Fibroblast of mammary gland (primary cell): ENCODE measurements around the gene SP3.

Source experiments
- DNase-seq: peaks from one replicate; pipeline ENCODE4 v3.0.0-alpha.2; 2010; ENCODE audit warnings: low read depth
- H3K4me3 ChIP-seq: 2 replicates; pipeline ENCODE4 v1.5.1; 2011; ENCODE audit warnings: low read depth, mild to moderate bottlenecking, low read length, moderate library complexity; ENCODE audit not compliant: control insufficient read depth
- TF ChIP-seq, protein P1 (sequence below): conservative IDR thresholded peaks from 2 replicates; pipeline ENCODE4 v1.5.1; 2011; ENCODE audit warnings: low read depth, low read length, inconsistent platforms; ENCODE audit not compliant: control insufficient read depth, insufficient read depth

Gene SP3

DNA sequence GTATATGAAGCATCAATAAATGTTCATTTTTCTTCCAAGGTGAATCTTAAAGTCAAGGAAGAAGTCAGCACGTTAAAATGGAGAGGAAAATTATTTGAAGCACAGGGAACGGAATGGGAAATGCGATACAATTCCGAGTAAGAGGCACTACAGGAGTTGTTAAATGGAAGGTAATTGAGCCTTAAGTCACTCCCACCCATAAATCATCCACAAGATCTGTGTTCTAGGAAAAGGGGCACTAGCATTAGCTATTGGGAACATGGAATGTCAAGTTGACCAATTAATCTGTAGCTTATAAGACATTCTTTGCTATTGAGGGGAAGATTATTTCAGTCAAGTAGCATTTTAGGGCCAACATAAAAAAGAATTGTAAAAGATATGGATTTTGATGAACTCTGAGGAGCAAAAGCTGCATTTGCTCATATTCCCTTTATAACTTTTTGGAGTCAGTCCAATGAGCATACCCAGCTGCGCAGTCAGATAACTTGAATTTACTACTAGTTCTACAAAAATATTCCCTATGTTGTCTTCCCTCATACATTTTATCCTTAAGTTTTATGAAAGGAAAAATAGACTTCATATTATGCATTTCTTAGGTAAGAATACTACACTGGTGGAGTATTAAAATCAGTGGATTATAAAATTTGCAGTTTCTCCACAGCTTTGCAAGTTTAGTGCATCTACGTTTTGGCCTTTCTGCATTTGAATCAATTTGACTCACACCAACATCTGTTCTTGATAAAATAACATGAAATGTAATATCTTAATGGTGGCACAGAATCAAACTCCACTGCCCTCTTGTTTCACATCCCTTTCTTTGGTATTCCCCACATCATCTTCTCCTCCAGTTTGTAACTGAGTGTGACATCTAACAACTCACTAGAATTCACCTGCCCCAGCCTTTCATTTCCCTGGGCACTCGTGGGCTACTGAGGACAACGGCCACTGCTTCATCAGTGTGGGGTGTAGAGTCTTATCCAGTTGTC, 95.6 kb downstream of the SP3 start:
- DNase-seq, result peak; percentile 43
- TF ChIP-seq, protein P1, sequence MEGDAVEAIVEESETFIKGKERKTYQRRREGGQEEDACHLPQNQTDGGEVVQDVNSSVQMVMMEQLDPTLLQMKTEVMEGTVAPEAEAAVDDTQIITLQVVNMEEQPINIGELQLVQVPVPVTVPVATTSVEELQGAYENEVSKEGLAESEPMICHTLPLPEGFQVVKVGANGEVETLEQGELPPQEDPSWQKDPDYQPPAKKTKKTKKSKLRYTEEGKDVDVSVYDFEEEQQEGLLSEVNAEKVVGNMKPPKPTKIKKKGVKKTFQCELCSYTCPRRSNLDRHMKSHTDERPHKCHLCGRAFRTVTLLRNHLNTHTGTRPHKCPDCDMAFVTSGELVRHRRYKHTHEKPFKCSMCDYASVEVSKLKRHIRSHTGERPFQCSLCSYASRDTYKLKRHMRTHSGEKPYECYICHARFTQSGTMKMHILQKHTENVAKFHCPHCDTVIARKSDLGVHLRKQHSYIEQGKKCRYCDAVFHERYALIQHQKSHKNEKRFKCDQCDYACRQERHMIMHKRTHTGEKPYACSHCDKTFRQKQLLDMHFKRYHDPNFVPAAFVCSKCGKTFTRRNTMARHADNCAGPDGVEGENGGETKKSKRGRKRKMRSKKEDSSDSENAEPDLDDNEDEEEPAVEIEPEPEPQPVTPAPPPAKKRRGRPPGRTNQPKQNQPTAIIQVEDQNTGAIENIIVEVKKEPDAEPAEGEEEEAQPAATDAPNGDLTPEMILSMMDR, result no peak
- H3K4me3 ChIP-seq, result no peak overlapping the region

DNA sequence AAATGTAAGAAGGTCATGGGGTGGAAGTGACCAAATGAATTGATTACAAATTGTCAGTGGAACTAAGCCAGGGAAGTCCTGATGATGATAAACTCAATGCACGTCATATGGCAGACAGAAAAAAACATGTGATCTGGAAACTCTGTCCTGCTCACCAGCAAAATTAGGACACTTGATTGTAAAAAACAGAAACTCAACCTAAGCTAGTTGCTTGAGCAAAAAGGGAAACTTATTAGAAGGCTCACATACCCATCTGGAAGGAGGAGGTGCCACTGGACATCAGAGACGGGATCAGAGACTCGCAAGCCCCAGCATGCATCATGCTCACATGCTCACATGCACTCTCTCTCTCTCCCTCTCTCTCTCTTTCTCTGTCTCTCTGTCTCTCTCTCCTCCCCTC, 96.8 kb downstream of the SP3 start:
- peak; percentile 6 for DNase-seq
- TF ChIP-seq, protein P1, result no peak
- no peak overlapping the region for H3K4me3 ChIP-seq

DNA sequence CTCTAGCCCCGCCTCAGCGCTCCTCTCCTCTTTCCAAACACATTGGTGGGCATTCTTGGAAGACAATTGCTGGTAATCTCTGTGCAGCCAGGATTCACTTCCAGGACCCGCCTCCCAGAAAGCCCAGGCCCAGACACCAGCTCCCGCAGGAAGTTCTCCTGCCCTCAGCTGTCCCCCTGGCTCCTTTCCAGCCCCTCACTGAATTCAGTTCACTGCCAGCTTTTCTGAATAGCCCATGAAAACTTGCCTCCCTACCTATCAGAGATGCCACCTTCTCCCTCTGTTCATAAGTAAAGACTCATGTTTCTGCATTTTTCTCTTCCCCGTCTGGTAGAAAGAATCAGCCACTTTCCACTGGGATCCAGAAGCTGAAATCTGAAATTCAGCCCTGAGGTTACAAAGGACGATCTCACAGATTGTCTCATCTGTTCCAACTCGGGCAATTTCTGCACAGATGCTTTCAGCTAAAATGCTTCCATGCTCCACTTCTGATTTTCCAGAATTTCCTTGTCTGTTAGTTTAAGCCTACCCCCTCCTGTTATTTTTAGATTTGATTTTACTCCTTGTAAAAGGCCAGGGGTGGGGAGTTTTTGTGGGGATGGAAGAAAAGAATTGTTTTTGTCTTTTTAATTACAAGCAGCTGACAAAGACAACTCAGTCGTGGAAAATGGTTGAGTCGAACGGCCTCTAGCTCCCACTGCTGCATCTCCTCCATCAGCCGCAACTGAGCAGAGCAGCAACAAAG, 98.1 kb downstream of the SP3 start:
- TF ChIP-seq, protein P1, result no peak
- no peak overlapping the region for H3K4me3 ChIP-seq
- DNase-seq, result peak; percentile 14

DNA sequence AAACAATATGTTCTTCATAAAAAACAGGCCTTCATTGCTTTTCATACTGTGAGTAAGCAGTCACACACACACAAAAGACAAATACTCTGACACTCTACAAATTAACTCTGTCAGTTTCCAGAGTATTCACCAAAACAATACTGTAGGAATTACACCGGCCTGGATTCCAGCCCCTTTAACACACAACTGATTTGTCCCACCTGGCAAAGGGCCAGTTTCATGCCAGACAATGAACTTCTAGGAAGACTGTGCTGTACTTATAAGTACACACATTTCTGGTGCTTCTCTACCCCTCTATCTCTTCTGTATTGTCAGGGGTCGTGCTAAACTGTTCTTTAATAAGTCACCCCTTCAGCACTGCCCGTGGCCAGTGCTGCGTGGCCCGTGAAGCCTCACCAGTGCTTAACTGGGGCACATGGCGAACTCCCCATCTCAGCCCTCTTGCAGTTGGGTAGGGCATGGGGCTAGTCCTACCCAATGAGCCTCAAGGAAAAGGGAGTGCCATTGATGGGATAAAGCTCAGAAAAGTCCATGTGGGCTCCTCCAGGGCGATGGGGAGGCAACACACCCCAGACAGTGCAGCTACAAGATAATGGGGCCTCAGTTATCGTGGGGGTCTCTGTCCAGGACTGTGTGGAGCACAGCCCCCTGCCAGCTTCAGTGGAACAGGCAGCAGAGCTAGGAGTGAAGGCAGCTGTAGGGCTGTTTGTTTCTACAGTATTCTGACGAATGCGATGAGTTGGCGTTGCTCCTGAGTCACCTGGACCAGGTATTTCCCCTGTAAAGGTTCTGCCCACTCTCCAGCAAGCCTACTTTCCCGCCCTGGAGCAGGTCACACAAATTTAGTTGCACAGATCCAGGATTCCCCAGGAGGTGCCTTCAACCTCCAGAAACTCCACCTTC, 99.0 kb downstream of the SP3 start:
- TF ChIP-seq, protein P1, result no peak
- H3K4me3 ChIP-seq, result no peak overlapping the region
- DNase-seq, result no peak

DNA sequence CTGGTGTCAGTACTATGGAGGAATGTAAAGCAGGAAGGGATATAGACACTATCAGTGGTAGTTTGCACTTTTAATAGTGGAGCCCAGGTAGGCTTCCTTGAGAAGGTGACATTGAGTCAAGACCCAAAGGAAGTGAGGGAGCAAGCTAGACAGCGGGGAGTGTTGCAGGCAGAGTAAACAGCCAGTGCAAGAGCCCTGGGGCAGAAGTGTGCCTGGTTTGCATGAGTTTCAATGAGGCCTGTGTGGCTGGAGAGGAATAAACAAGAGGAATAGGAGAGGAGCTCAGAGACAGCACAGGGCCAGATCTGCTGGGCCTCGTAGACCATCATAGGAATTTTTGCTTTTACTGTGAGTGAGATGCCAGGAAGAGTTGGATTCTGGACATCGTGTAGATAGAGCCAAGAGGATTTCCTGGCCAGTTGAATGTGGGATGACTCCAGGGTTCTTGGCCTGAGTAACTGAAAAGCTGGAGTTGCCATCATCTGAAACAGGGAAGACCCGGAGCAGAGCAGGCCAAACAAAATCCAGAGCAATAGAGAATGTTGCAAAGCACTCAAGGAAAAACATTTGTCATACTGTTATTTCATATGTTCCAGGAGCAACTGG, 102.5 kb downstream of the SP3 start:
- no peak for DNase-seq
- TF ChIP-seq, protein P1, result no peak
- no peak overlapping the region for H3K4me3 ChIP-seq

DNA sequence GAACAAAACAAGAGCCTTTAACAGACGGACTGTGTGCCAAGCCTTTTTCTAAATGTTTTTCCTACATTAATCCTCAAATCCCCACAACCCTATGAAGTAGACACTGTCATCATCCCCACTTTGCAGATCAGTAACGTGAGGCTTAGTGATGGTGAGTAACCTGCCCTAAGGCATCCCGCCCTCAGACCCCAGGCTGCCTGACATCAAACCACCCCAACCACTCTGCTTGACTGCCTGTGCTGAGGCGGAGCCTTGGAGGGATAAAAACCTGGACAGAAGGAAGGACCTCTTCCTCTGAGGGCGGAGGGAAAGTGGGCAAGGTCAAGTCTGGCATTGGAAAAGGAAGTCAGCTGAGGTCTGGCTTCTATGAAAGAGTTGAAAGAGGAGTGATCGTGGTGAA, 104.6 kb downstream of the SP3 start:
- DNase-seq, result no peak
- H3K4me3 ChIP-seq, result no peak overlapping the region
- TF ChIP-seq, protein P1, result no peak
